ENCODE results near the gene CETP.
"Not testable (repeated sequence)": the region's sequence is repeated elsewhere in the genome, so short reads cannot be mapped to it uniquely, and the experiment has no call there.

Gene CETP

GRCh38 chr16:56934599-56935145 is 27.1 kb upstream of the CETP start:
- DNase-seq: not testable (repeated sequence)

GRCh38 chr16:56935201-56935600 is 26.5 kb upstream of the CETP start:
- DNase-seq: no peak

- no peak for DNase-seq
These were observed 25.3 kb upstream of the CETP start for GRCh38 chr16:56936491-56936890.

- no peak for DNase-seq
These were observed 24.8 kb upstream of the CETP start for GRCh38 chr16:56936950-56937349.

GRCh38 chr16:56938664-56939513 is 22.9 kb upstream of the CETP start:
- peak; percentile 35 for DNase-seq

- no peak for DNase-seq
These were observed 21.9 kb upstream of the CETP start for GRCh38 chr16:56939801-56940200.

GRCh38 chr16:56941092-56941491 is 20.7 kb upstream of the CETP start:
- DNase-seq: no peak

GRCh38 chr16:56941856-56942331 is 19.9 kb upstream of the CETP start:
- no peak for DNase-seq

- DNase-seq: no peak
These were observed 17.9 kb upstream of the CETP start for GRCh38 chr16:56943761-56944375.

- peak; percentile 55 for DNase-seq
These were observed 16.6 kb upstream of the CETP start for GRCh38 chr16:56944954-56945839.

GRCh38 chr16:56945847-56946527 is 15.8 kb upstream of the CETP start:
- DNase-seq: no peak

- no peak for DNase-seq
These were observed 14.8 kb upstream of the CETP start for GRCh38 chr16:56946767-56947603.

GRCh38 chr16:56947604-56947995 is 14.2 kb upstream of the CETP start:
- DNase-seq: no peak

GRCh38 chr16:56948234-56948633 is 13.5 kb upstream of the CETP start:
- DNase-seq: no peak

GRCh38 chr16:56950051-56950450 is 11.7 kb upstream of the CETP start:
- DNase-seq: no peak

GRCh38 chr16:56950455-56950854 is 11.3 kb upstream of the CETP start:
- DNase-seq: no peak

- peak; percentile 63 for DNase-seq
These were observed 10.6 kb upstream of the CETP start for GRCh38 chr16:56950881-56951771.

GRCh38 chr16:56953006-56953405 is 8.7 kb upstream of the CETP start:
- no peak for DNase-seq

- DNase-seq: no peak
These were observed 5.7 kb upstream of the CETP start for GRCh38 chr16:56956076-56956475.

- DNase-seq: no peak
These were observed 5.0 kb upstream of the CETP start for GRCh38 chr16:56956756-56957155.

All from activated naive CD4-positive, alpha-beta T cell treated with anti-CD3 and anti-CD28 coated beads, Interleukin-2, amount 50 U/mL, for 16 hours (primary cell).